Transverse colon (tissue), 4 donors: ENCODE results near the gene CPNE8.

Experiments used
- EP300 ChIP-seq: sonication (generic); formaldehyde crosslinking; IDR thresholded peaks from one replicate; pipeline ENCODE4 v1.6.1; 2017; ENCODE audit warnings: antibody characterized with exemption, low read depth
- POLR2A ChIP-seq: fragments of 450-650 bp; IDR thresholded peaks from one replicate; pipeline ENCODE4 v1.6.1; 2016; ENCODE audit warnings: antibody characterized with exemption, mild to moderate bottlenecking, moderate library complexity
- POLR2AphosphoS5 ChIP-seq, 3 donors: sonication (generic); formaldehyde crosslinking; IDR thresholded peaks; one replicate each; pipeline ENCODE4 v1.6.1; 2016; ENCODE audit warnings: antibody characterized with exemption in 3 of 3
- TF ChIP-seq, protein P1 (sequence below), 5 experiments: fragments of 200-600 bp in 3 of 5; fragments of 450-650 bp in 2 of 5; sonication (generic) in 3 of 5; IDR thresholded peaks; 1 replicate in 2 of 5; 2 replicates in 3 of 5; pipeline ENCODE4 v1.5.1; 2016 to 2017; ENCODE audit warnings: antibody characterized with exemption in 5 of 5, inconsistent platforms in 3 of 5, mild to moderate bottlenecking in 2 of 5, moderate library complexity in 1 of 5

DNA sequence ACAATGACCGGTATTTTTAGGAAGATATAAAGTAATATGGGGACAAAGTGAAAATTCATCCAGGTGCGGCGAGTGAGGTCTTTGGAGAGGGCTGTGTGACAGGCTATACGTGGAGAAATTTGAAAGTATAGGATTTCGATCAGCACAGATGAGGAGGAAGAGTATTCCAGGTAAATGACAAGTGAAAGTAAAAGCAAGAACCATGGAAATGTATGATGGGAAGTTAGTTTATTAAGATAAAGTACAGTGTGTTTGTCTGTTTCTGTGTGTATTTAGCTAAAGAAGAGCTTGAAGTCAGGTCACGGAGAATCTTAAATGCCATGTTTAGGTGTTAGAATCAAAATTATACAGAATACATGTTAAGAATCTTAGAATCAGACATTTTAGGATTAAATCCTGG, 239.0 kb downstream of the CPNE8 start:
- TF ChIP-seq, protein P1, sequence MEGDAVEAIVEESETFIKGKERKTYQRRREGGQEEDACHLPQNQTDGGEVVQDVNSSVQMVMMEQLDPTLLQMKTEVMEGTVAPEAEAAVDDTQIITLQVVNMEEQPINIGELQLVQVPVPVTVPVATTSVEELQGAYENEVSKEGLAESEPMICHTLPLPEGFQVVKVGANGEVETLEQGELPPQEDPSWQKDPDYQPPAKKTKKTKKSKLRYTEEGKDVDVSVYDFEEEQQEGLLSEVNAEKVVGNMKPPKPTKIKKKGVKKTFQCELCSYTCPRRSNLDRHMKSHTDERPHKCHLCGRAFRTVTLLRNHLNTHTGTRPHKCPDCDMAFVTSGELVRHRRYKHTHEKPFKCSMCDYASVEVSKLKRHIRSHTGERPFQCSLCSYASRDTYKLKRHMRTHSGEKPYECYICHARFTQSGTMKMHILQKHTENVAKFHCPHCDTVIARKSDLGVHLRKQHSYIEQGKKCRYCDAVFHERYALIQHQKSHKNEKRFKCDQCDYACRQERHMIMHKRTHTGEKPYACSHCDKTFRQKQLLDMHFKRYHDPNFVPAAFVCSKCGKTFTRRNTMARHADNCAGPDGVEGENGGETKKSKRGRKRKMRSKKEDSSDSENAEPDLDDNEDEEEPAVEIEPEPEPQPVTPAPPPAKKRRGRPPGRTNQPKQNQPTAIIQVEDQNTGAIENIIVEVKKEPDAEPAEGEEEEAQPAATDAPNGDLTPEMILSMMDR (IDR thresholded peaks at IDR 0.05) = no peak
- no peak for TF ChIP-seq POLR2AphosphoS5 (IDR thresholded peaks at IDR 0.05)
- no peak for TF ChIP-seq EP300
- TF ChIP-seq POLR2A = no peak
